SKM-1 (cell line): ENCODE measurements around the gene MIA.
A peak's percentile ranks its signal among the peaks of the same experiment; 100 is the strongest.
"Not testable (repeated sequence)": the region's sequence is repeated elsewhere in the genome, so short reads cannot be mapped to it uniquely, and the experiment has no call there.

Source experiments
- DNase-seq: peaks from one replicate; lab custom pipeline; 2025; ENCODE audit not compliant: unreplicated experiment; lab: John Stamatoyannopoulos, UW

The MIA gene

DNA sequence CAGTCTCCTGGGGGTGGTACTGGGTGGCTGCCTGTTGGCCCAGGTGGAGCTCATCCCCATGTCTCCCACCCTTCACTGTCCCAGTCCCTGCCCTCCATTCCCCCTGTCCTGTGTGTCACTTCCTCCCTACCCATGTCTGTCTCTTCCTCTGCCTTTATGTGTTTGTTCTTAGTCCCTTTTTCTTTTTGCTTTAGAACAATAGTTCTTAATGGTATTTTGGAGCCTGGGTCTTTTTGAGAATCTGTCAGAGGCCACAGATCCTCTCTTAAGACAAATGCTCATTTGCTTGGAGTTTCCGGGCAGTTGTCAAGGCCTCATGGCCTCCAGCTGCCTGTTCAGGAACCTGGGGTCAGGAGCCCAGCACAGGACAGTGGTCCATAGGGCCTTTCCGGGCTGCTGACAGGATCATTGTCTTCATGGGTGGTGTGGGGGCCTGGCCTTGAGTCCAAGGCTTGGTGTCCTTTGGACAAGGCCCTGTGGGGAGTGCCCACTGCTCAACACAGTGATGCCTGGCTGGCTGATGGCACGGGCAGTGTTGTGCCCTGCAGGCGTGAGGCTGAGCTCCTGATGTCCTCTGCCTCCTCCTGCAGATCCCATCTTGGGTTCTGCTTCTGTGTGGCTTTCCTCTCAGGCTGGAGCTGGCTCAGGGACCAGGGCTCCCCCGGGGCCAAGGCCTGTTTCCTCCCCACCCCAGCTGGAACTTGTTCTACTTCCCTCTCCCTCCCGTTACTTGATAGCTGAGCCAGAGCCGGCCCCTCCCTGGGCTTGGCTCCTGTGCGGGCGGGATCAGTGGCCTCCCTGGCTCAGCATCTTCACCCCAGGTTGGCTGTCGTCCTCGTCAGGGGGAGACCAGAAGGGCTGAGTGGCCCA is 27.2 kb downstream of the MIA start:
- DNase-seq, result peak; percentile 14

- no peak for DNase-seq
Observed at GRCh38 chr19:40803170-40803856, 28.0 kb downstream of the MIA start.

- peak; percentile 9 for DNase-seq
Observed at GRCh38 chr19:40803857-40804782, 28.8 kb downstream of the MIA start.

GRCh38 chr19:40804783-40805242 is 29.5 kb downstream of the MIA start:
- DNase-seq, result no peak

DNA sequence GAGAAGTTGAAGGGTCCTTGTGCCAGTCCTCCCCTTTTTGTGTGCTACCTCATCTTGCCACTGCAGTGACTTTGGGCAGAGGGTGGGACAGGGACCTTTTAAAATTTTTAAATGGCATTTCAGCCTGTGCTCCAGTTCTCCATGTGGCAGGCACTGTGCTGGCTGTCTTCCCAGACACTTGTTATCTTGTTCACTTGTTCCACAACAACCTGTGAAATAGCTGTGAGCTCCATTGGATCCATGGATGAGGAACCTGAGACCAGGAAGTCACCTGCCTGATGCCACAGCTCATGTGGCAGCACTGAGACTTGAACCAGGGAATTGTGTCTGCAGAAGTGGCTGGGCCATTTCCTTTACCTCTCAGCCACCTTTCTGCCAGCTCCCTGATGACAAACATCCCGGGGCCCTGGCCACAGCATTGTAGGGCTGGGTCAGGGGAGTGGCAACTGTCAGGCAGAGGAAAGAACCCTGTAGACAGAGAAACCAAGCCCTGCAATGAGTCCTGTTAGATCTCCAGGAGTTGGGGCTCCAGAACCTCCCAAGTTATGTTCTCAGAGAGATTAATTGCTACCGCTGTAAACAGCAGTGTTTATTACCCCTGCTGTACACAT is 30.0 kb downstream of the MIA start:
- DNase-seq, result no peak

- DNase-seq, result peak; percentile 13
Observed at GRCh38 chr19:40806423-40807146, 31.3 kb downstream of the MIA start.

DNA sequence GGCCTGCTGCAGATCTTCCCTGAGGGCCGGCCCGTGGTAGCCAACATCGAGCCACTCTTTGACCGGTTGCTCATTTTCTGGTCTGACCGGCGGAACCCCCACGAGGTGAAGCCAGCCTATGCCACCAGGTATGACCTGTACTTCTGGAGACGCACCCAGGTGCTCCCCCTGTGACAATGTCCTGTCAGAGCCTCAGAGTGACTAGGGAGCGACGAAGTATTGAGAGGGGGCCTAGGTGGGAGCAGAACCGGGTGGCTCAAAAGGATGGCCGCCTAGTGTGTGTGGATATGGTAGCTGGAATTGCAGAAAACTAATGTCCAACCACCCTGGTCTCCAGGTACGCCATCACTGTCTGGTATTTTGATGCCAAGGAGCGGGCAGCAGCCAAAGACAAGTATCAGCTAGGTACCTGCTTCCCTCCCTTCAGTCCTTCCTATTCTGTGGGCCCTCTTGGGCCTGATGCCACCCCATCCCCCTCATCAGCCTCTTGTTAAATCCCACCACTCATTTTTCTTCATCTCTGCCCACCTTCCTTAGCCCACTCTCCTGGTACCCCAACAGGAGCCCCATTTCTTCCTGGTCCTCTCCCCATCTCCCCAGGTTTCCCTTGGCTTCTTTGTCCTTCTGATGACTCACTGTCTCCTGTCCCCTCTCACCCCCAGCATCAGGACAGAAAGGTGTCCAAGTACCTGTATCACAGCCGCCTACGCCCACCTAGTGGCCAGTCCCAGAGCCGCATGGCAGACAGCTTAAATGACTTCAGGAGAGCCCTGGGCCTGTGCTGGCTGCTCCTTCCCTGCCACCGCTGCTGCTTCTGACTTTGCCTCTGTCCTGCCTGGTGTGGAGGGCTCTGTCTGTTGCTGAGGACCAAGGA is 32.1 kb downstream of the MIA start:
- DNase-seq, result no peak

- DNase-seq, result no peak
Observed at GRCh38 chr19:40808021-40808325, 32.7 kb downstream of the MIA start.

GRCh38 chr19:40808497-40808896 is 33.2 kb downstream of the MIA start:
- DNase-seq, result no peak

- DNase-seq, result no peak
Observed at GRCh38 chr19:40809358-40810086, 34.2 kb downstream of the MIA start.

- DNase-seq, result no peak
Observed at GRCh38 chr19:40810160-40810559, 34.8 kb downstream of the MIA start.

DNA sequence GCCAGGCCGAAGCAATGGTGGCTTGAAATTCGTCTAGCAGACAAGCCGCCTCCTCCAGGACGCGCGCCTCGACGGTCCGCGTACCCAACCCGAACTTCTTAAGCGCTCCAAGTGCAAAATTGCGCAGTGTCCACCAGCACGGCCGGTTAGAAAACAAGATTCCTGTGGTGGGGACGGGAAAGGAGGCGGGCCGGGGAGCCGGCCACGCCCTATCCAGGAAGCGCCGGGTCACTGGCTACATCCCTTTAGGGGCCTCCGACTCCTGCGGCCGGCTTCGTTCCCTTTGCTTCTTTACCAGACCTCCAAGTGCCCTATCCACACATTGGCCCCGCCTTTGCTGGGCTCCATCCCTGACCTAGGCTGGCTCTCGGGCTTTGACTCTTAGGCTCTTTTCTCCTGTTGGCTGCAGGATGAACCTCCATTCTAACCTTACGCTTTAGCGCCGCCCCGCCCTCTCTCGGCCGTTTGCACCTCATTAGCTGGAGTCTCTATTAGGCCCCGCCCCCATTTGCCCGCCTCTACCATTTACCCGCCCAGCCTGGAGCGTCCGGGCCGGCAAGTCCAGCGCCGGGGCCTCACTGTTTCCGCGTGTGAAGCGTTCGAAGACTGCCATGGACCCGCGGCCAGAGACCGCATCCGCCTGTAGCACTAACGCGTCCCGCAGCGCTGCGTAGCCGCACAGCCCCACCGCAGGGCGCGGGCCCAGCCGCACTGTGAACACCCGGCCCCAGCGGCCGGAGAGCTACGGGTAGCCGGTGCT is 35.5 kb downstream of the MIA start:
- DNase-seq, result not testable (repeated sequence)

GRCh38 chr19:40811478-40812341 is 36.4 kb downstream of the MIA start:
- no peak for DNase-seq

DNA sequence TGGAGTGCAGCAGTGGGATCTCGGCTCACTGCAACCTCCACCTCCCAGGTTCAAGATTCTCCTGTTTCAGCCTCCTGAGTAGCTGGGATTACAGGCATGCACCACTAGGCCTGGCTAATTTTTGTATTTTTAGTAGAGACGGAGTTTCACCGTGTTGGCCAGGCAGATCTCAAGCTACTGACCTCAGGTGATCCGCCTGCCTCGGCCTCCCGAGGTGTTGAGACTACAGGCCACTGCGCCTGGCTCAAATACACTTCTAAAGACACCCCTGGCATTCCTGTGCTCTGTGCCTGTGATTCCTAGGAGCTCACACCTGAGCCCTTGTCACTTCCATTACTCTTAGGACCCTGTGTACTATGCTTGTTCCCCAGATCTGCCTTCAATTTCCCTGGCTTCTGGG is 37.2 kb downstream of the MIA start:
- DNase-seq, result not testable (repeated sequence)

DNA sequence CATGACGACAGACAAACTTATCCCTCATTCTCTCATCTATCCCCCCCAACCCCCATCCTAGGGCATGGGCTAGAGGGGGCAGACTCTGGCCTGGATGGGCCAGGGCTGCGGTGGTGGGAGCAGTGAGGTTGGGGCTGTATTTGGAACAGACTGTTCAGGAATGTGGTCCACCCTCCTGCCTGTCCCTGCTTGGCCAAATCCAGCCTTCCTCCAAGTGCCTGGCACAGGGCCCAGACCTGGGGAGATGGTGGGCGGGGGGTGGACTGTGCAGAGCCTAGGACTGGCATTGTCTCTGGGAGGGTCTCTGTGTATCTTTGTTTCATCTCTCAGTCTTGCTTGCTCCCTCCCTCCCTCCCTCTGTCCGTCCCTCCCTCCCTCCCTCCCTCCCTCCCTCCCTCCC is 37.9 kb downstream of the MIA start:
- DNase-seq, result no peak

GRCh38 chr19:40815223-40815622 is 39.9 kb downstream of the MIA start:
- no peak for DNase-seq
